OCI-LY1 (cell line): ENCODE measurements around the gene CCNL2.

Experiments used
- H2AFZ ChIP-seq: fragments of 200-600 bp; sonication (generic), shearing (Covaris generic); 2 replicates; pipeline ENCODE4 v1.6.0; 2014; ENCODE audit warnings: antibody characterized with exemption, mild to moderate bottlenecking, low read length
- H3F3A ChIP-seq: fragments of 200-600 bp; sonication (generic), shearing (Covaris generic); 2 replicates; pipeline ENCODE4 v1.6.0; 2014; ENCODE audit warnings: mild to moderate bottlenecking, antibody characterized with exemption, low read length, moderate library complexity; ENCODE audit not compliant: insufficient read depth
- H3K27ac ChIP-seq: fragments of 200-600 bp; sonication (generic); 2 replicates; pipeline ENCODE4 v1.5.1; 2014; ENCODE audit warnings: low read length, mixed run types, mild to moderate bottlenecking, low read depth; ENCODE audit not compliant: poor library complexity, severe bottlenecking
- H3K27me3 ChIP-seq: fragments of 200-600 bp; sonication (generic); 2 replicates; pipeline ENCODE4 v1.6.0; 2014; ENCODE audit warnings: antibody characterized with exemption, mild to moderate bottlenecking, low read length, moderate library complexity; ENCODE audit not compliant: insufficient read depth
- H3K36me3 ChIP-seq: fragments of 200-600 bp; sonication (generic); 2 replicates; pipeline ENCODE4 v1.6.1; 2014; ENCODE audit warnings: mild to moderate bottlenecking, antibody characterized with exemption, low read length, moderate library complexity, mixed read lengths; ENCODE audit not compliant: insufficient read depth
- H3K4me1 ChIP-seq: fragments of 200-600 bp; sonication (generic); 2 replicates; pipeline ENCODE4 v1.5.1; 2014; ENCODE audit warnings: mild to moderate bottlenecking, low read length, moderate library complexity; ENCODE audit not compliant: insufficient read depth, severe bottlenecking
- H3K4me2 ChIP-seq: fragments of 200-600 bp; sonication (generic), shearing (Covaris generic); 2 replicates; pipeline ENCODE4 v1.6.1; 2014; ENCODE audit warnings: low read length
- H3K4me3 ChIP-seq: fragments of 200-600 bp; sonication (generic); 2 replicates; pipeline ENCODE4 v1.5.1; 2014; ENCODE audit warnings: low read length, low read depth, mild to moderate bottlenecking, mixed read lengths; ENCODE audit not compliant: poor library complexity, severe bottlenecking
- H3K79me2 ChIP-seq: fragments of 200-600 bp; shearing (Covaris generic); 2 replicates; pipeline ENCODE4 v1.6.1; 2016; ENCODE audit warnings: mixed run types, low read length, mixed read lengths; ENCODE audit not compliant: insufficient read depth
- H3K9ac ChIP-seq: fragments of 200-600 bp; sonication (generic), shearing (Covaris generic); 2 replicates; pipeline ENCODE4 v1.6.1; 2014; ENCODE audit warnings: mild to moderate bottlenecking, low read length, mixed read lengths
- H3K9me2 ChIP-seq: fragments of 200-600 bp; sonication (generic), shearing (Covaris generic); 2 replicates; pipeline ENCODE4 v1.6.1; 2014; ENCODE audit warnings: low read depth, mild to moderate bottlenecking, low read length, mixed read lengths
- H3K9me3 ChIP-seq: fragments of 200-600 bp; shearing (Covaris generic); 2 replicates; pipeline ENCODE4 v1.6.1; 2014; ENCODE audit warnings: low read length, mixed read lengths
- H4K20me1 ChIP-seq: fragments of 200-600 bp; sonication (generic), shearing (Covaris generic); 2 replicates; pipeline ENCODE4 v1.6.0; 2016; ENCODE audit warnings: mild to moderate bottlenecking, low read length; ENCODE audit not compliant: insufficient read depth
- EZH2 ChIP-seq: fragments of 200-600 bp; sonication (generic), shearing (Covaris generic); IDR thresholded peaks from 2 replicates; pipeline ENCODE4 v1.8.0; 2017; ENCODE audit warnings: borderline replicate concordance, mixed run types, mild to moderate bottlenecking, antibody characterized with exemption, low read length, moderate library complexity, mixed read lengths
- TF ChIP-seq, protein P1 (sequence below): fragments of 200-600 bp; sonication (generic), shearing (Covaris generic); IDR thresholded peaks from 2 replicates; pipeline ENCODE4 v1.5.1; 2017; ENCODE audit warnings: mild to moderate bottlenecking, antibody characterized with exemption, low read length, moderate library complexity, mixed read lengths

The CCNL2 gene

DNA sequence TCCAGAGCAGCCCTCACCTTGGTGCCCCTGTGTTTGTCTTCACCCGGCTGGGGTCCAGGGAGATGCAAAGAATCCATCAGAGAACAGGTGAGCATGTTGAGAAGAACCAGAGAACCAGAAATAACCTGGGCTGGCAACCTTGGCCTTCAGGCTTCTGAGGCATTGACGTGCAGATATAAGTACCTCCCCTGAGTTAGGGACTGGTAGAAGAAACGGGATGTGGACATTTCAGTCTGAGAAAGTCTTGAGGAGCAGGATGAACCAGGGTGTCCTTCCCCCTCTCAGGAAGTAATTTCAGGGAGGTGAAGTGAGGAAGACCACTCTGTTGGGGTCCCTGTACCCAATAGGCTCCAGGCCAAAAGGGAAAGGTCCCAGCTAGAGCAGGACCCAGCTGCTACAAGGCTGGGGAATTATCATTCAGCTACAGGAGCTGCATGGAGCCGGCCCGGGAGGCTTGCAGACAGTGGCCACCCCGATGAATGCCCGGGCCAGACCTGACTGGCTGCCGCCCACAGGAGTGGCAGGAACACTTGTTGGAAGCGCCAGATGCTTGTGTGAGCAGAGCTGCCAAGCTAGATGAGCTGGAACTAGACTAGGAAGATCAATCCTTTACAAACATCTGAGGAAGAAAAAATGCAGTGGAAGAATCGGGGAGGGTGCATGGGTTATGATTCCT lies 22.4 kb downstream of the CCNL2 start:
- TF ChIP-seq, protein P1, sequence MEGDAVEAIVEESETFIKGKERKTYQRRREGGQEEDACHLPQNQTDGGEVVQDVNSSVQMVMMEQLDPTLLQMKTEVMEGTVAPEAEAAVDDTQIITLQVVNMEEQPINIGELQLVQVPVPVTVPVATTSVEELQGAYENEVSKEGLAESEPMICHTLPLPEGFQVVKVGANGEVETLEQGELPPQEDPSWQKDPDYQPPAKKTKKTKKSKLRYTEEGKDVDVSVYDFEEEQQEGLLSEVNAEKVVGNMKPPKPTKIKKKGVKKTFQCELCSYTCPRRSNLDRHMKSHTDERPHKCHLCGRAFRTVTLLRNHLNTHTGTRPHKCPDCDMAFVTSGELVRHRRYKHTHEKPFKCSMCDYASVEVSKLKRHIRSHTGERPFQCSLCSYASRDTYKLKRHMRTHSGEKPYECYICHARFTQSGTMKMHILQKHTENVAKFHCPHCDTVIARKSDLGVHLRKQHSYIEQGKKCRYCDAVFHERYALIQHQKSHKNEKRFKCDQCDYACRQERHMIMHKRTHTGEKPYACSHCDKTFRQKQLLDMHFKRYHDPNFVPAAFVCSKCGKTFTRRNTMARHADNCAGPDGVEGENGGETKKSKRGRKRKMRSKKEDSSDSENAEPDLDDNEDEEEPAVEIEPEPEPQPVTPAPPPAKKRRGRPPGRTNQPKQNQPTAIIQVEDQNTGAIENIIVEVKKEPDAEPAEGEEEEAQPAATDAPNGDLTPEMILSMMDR = no peak; the same call in 1 of the 2 replicates
- TF ChIP-seq EZH2 = no peak
- Histone ChIP-seq H3K9me2 (no peaks in the 10 kb centered on the region), H3K27ac (peak overlapping the region; percentile 75), H3K4me2 (peak overlapping the region; percentile 85), H3F3A (no peaks in the 10 kb centered on the region), H2AFZ (no peak overlapping the region), H3K36me3 (peaks cover 17% of the 10 kb centered on the region; the same call in 1 of the 2 replicates), H3K4me3 (peak overlapping the region; percentile 98), H3K9ac (peak overlapping the region; percentile 67; the same call in 1 of the 2 replicates), H3K27me3 (no peaks in the 10 kb centered on the region), H4K20me1 (no peaks in the 10 kb centered on the region), H3K9me3 (no peaks in the 10 kb centered on the region), H3K79me2 (peaks cover 10% of the 10 kb centered on the region; the same call in 1 of the 2 replicates), H3K4me1 (peaks cover 37% of the 10 kb centered on the region)

DNA sequence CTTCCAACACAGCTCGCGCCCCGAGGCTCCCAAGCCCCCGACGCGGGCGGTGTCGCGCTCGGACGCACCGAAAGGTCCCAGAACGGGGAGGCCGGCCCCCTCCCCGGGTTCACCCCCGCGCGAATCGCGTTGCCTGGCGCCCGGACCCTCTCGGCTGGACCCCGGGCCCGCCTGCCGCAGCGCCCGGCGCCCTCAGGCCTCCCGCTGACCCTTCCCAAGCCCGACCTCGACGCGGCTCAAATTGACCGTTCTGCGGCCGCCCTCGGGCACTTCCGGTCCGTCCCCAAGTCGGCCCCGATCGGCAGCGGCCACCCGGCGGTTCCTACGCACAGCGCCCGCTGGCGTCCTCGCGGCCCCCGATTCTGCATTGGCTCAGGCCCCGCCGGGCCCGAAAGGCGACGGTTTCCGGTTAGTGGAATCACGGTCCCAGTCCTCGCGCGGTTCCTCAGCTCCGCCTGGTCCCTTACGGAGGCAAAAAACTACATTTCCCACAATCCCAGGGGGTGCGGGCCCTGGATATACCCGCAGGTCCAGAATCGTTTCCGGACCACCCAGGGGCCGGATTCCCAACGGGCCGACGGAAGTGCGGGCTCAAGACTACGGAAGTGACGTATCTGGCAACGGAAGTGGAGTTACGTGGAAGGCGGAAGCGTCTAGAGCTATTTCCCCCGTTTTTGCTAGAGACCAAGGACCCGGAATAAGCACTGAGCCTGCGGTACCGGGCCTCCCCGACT lies 24.0 kb downstream of the CCNL2 start, which contains the start of gene AURKAIP1:
Gene AURKAIP1, minus strand, starts transcription at position 279 of the 734 bp plus-strand sequence. CDS start 451 bp downstream, outside the sequence.
- H3K4me3 ChIP-seq = peak within 1 kb of the TSS; percentile 98
- peak within 1 kb of the TSS; percentile 75 for H3K27ac ChIP-seq
- H4K20me1 ChIP-seq = no peaks in the 10 kb centered on the region
- H2AFZ ChIP-seq = no peak within 1 kb of the TSS
- H3K4me2 ChIP-seq = peak within 1 kb of the TSS; percentile 85
- no peaks in the 10 kb centered on the region for H3K27me3 ChIP-seq
- no peaks in the 10 kb centered on the region for H3F3A ChIP-seq
- H3K36me3 ChIP-seq = peaks cover 14% of the 10 kb centered on the region; the same call in 1 of the 2 replicates
- peak within 1 kb of the TSS; percentile 100 for H3K9ac ChIP-seq
- peaks cover 10% of the 10 kb centered on the region; the same call in 1 of the 2 replicates for H3K79me2 ChIP-seq
- peaks cover 39% of the 10 kb centered on the region for H3K4me1 ChIP-seq
- no peaks in the 10 kb centered on the region for H3K9me3 ChIP-seq
- no peaks in the 10 kb centered on the region for H3K9me2 ChIP-seq
- TF ChIP-seq EZH2 = no peak
- TF ChIP-seq, protein P1 = peak; percentile 14; the same call in 1 of the 2 replicates

DNA sequence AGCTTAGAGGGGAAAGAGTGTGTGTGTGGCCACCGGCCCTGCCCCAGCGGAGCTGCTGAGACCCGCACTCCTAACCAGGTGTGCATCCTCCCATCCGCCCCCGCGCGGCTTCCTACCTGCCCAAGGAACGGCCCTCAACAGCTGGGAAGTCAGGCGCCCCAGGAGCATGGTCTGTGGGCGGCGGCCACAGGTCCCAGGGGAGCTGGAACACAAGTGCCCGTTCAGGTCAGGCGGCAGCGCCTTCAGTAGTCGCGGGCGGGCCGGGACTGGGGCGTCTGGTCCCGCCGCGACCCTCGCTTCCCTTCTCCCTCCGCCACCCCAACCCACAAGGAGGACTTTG lies 24.6 kb downstream of the CCNL2 start:
- no peak overlapping the region for H3K27ac ChIP-seq
- peak overlapping the region; percentile 85 for H3K4me2 ChIP-seq
- H3K9me2 ChIP-seq = no peaks in the 10 kb centered on the region
- TF ChIP-seq, protein P1 = no peak
- no peak for TF ChIP-seq EZH2
- peak overlapping the region; percentile 100 for H3K9ac ChIP-seq
- H3F3A ChIP-seq = no peaks in the 10 kb centered on the region
- peaks cover 10% of the 10 kb centered on the region; the same call in 1 of the 2 replicates for H3K79me2 ChIP-seq
- peak overlapping the region; percentile 98 for H3K4me3 ChIP-seq
- H3K27me3 ChIP-seq = no peaks in the 10 kb centered on the region
- H3K9me3 ChIP-seq = no peaks in the 10 kb centered on the region
- peaks cover 14% of the 10 kb centered on the region; the same call in 1 of the 2 replicates for H3K36me3 ChIP-seq
- no peak overlapping the region for H2AFZ ChIP-seq
- H4K20me1 ChIP-seq = no peaks in the 10 kb centered on the region
- H3K4me1 ChIP-seq = peaks cover 39% of the 10 kb centered on the region
